Tibial artery (tissue), 4 donors: ENCODE measurements around the gene EIPR1.

Source experiments
- DNase-seq, 2 donors: peaks; one replicate each; pipeline ENCODE4 v3.0.0-alpha.2; 2019
- H3K27ac ChIP-seq, 2 donors: fragments of 200-600 bp; sonication (generic) in 1 of 2; 1 replicate in 1 of 2; 2 replicates in 1 of 2; pipeline ENCODE4 v1.5.1; 2018 to 2019; ENCODE audit warnings: mild to moderate bottlenecking in 1 of 2
- H3K27me3 ChIP-seq, 2 donors: fragments of 200-600 bp; sonication (generic) in 1 of 2; one replicate each; pipeline versions ENCODE4 v1.5.1 to v1.6.0; 2016 to 2019
- H3K36me3 ChIP-seq, 3 donors: fragments of 200-600 bp; sonication (generic) in 2 of 3; one replicate each; pipeline ENCODE4 v1.5.1; 2016 to 2019; ENCODE audit warnings: mild to moderate bottlenecking in 2 of 3
- H3K4me1 ChIP-seq, 4 donors: fragments of 200-600 bp; sonication (generic) in 2 of 4; 1 replicate in 3 of 4; 2 replicates in 1 of 4; pipeline ENCODE4 v1.5.1; 2016 to 2019
- H3K4me3 ChIP-seq, 2 donors: fragments of 200-600 bp; sonication (generic) in 1 of 2; 1 replicate in 1 of 2; 2 replicates in 1 of 2; pipeline ENCODE4 v1.5.1; 2018 to 2019; ENCODE audit warnings: mild to moderate bottlenecking in 2 of 2
- H3K9me3 ChIP-seq, 3 donors: fragments of 200-600 bp; sonication (generic) in 1 of 3; one replicate each; pipeline ENCODE4 v1.5.1; 2016 to 2019
- CTCF ChIP-seq, 2 experiments: fragments of 200-600 bp in 1 of 2; fragments of 450-650 bp in 1 of 2; IDR thresholded peaks; one replicate each; pipeline ENCODE4 v1.5.1; 2017 to 2019; ENCODE audit warnings: antibody characterized with exemption in 2 of 2, mild to moderate bottlenecking in 1 of 2, moderate library complexity in 1 of 2
- intact Hi-C: fragments of 100-400 bp; cut with DNase I; formaldehyde crosslinking; loops from one replicate; pipeline ENCODE4 v1.15.0; 2023; ENCODE audit warnings: low total_unique reads

Gene EIPR1

GRCh38 chr2:3377612-3378432 lies at the start of gene EIPR1:
Gene EIPR1, minus strand, starts transcription at chr2:3377818. Its CDS starts 129 bp downstream, at chr2:3377689.
- Histone ChIP-seq H3K9me3 (no peaks in the 10 kb centered on the region), H3K36me3 (peaks cover 0 to 6% (median 0%) of the 10 kb centered on the region in 3 donors), H3K27me3 (no peaks in the 10 kb centered on the region), H3K27ac (peak within 1 kb of the TSS; percentile 81 to 89), H3K4me1 (peaks cover 0 to 36% (median 24%) of the 10 kb centered on the region in 4 donors), H3K4me3 (peak within 1 kb of the TSS; percentile 70 to 94)
- DNase-seq: peak; percentile 98 to 99
- intact Hi-C loops: no loop called here
- TF ChIP-seq CTCF (IDR thresholded peaks at IDR 0.05): peak in 1 of 2 experiments; percentile 6

- peaks cover 18 to 87% (median 55%) of the 10 kb centered on the region in 3 donors for H3K36me3 ChIP-seq
- intact Hi-C loops: no loop called here
- H3K27me3 ChIP-seq: no peaks in the 10 kb centered on the region
- H3K4me3 ChIP-seq: no peak overlapping the region
- TF ChIP-seq CTCF (IDR thresholded peaks at IDR 0.05): no peak
- H3K9me3 ChIP-seq: no peaks in the 10 kb centered on the region
- H3K4me1 ChIP-seq: no peaks in the 10 kb centered on the region
- no peak overlapping the region for H3K27ac ChIP-seq
- no peak for DNase-seq
These were observed 49.7 kb upstream of the EIPR1 start for GRCh38 chr2:3427272-3427671.

GRCh38 chr2:3426615-3427014 lies 49.0 kb upstream of the EIPR1 start:
- DNase-seq: no peak
- Histone ChIP-seq H3K27me3 (no peaks in the 10 kb centered on the region), H3K36me3 (peaks cover 18 to 87% (median 62%) of the 10 kb centered on the region in 3 donors), H3K27ac (no peak overlapping the region), H3K9me3 (no peaks in the 10 kb centered on the region), H3K4me3 (no peak overlapping the region), H3K4me1 (no peaks in the 10 kb centered on the region)
- intact Hi-C loops: no loop called here
- no peak for TF ChIP-seq CTCF (IDR thresholded peaks at IDR 0.05)

GRCh38 chr2:3424171-3424795 lies 46.7 kb upstream of the EIPR1 start:
- Histone ChIP-seq H3K9me3 (no peaks in the 10 kb centered on the region), H3K27ac (no peak overlapping the region), H3K27me3 (no peaks in the 10 kb centered on the region), H3K36me3 (peaks cover 18 to 87% (median 62%) of the 10 kb centered on the region in 3 donors), H3K4me3 (no peak overlapping the region), H3K4me1 (no peaks in the 10 kb centered on the region)
- intact Hi-C loops: no loop called here
- DNase-seq: no peak
- TF ChIP-seq CTCF (IDR thresholded peaks at IDR 0.05): no peak

- Histone ChIP-seq H3K36me3 (peaks cover 18 to 86% (median 62%) of the 10 kb centered on the region in 3 donors), H3K27me3 (no peaks in the 10 kb centered on the region), H3K4me3 (no peak overlapping the region), H3K9me3 (no peaks in the 10 kb centered on the region), H3K4me1 (no peaks in the 10 kb centered on the region), H3K27ac (no peak overlapping the region)
- intact Hi-C loops: loop anchor here (2.0 kb wide), 1 partner anchor 227 kb away; no protein-coding TSS in a partner anchor
- DNase-seq: peak; percentile 58 to 75
- peak; percentile 84 to 98 for TF ChIP-seq CTCF (IDR thresholded peaks at IDR 0.05)
These were observed 46.0 kb upstream of the EIPR1 start for GRCh38 chr2:3423492-3424170.
